ENCODE results near the gene KDM1B.

DNA sequence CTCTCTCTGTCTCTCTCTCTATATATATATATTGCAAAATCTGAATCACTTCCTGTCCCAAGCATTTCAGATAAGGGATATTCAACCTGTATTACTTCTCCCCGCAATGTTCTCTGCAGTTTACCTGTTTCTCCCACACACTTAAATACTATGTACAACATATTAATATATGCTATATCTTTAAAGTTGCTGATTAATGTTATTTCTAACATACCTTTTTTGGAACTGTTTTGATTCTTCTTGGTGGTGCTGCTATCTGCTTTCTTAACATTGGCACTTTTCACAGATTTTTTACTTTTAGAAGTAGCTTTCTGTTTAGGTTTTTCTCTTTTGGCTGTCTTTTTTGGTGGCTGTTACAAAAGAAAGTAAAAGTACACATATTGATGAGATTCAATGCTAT lies 81.9 kb downstream of the KDM1B start:
- TF ChIP-seq JUND (IDR thresholded peaks at IDR 0.05) (no peak), FOSL2 (IDR thresholded peaks at IDR 0.05; ENCODE audit: borderline replicate concordance, low read depth) (no peak), MAX (IDR thresholded peaks at IDR 0.05; ENCODE audit: low read depth) (no peak), GABPA (IDR thresholded peaks at IDR 0.05; ENCODE audit: low read depth) (no peak), RAD21 (IDR thresholded peaks at IDR 0.05; ENCODE audit: low read length) (no peak), ZBTB33 (IDR thresholded peaks at IDR 0.05; ENCODE audit: borderline replicate concordance, low read depth) (no peak), POLR2AphosphoS5 (IDR thresholded peaks at IDR 0.05; ENCODE audit: low read depth, low read length) (no peak), SMC3 (IDR thresholded peaks at IDR 0.05; ENCODE audit: low read depth, low read length) (no peak), EP300 (IDR thresholded peaks at IDR 0.05; ENCODE audit: borderline replicate concordance in 1 of 2, low read depth in 1 of 2, low read length in 1 of 2) (no peak), USF2 (IDR thresholded peaks at IDR 0.05; ENCODE audit: borderline replicate concordance, low read depth, low read length) (no peak)
- TF ChIP-seq, protein P1, sequence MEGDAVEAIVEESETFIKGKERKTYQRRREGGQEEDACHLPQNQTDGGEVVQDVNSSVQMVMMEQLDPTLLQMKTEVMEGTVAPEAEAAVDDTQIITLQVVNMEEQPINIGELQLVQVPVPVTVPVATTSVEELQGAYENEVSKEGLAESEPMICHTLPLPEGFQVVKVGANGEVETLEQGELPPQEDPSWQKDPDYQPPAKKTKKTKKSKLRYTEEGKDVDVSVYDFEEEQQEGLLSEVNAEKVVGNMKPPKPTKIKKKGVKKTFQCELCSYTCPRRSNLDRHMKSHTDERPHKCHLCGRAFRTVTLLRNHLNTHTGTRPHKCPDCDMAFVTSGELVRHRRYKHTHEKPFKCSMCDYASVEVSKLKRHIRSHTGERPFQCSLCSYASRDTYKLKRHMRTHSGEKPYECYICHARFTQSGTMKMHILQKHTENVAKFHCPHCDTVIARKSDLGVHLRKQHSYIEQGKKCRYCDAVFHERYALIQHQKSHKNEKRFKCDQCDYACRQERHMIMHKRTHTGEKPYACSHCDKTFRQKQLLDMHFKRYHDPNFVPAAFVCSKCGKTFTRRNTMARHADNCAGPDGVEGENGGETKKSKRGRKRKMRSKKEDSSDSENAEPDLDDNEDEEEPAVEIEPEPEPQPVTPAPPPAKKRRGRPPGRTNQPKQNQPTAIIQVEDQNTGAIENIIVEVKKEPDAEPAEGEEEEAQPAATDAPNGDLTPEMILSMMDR (IDR thresholded peaks at IDR 0.05) = no peak
- TF ChIP-seq, protein P2, sequence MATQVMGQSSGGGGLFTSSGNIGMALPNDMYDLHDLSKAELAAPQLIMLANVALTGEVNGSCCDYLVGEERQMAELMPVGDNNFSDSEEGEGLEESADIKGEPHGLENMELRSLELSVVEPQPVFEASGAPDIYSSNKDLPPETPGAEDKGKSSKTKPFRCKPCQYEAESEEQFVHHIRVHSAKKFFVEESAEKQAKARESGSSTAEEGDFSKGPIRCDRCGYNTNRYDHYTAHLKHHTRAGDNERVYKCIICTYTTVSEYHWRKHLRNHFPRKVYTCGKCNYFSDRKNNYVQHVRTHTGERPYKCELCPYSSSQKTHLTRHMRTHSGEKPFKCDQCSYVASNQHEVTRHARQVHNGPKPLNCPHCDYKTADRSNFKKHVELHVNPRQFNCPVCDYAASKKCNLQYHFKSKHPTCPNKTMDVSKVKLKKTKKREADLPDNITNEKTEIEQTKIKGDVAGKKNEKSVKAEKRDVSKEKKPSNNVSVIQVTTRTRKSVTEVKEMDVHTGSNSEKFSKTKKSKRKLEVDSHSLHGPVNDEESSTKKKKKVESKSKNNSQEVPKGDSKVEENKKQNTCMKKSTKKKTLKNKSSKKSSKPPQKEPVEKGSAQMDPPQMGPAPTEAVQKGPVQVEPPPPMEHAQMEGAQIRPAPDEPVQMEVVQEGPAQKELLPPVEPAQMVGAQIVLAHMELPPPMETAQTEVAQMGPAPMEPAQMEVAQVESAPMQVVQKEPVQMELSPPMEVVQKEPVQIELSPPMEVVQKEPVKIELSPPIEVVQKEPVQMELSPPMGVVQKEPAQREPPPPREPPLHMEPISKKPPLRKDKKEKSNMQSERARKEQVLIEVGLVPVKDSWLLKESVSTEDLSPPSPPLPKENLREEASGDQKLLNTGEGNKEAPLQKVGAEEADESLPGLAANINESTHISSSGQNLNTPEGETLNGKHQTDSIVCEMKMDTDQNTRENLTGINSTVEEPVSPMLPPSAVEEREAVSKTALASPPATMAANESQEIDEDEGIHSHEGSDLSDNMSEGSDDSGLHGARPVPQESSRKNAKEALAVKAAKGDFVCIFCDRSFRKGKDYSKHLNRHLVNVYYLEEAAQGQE (IDR thresholded peaks at IDR 0.05; ENCODE audit: low read depth, low read length) = no peak
- TF ChIP-seq, protein P3, sequence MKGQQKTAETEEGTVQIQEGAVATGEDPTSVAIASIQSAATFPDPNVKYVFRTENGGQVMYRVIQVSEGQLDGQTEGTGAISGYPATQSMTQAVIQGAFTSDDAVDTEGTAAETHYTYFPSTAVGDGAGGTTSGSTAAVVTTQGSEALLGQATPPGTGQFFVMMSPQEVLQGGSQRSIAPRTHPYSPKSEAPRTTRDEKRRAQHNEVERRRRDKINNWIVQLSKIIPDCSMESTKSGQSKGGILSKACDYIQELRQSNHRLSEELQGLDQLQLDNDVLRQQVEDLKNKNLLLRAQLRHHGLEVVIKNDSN (IDR thresholded peaks at IDR 0.05; ENCODE audit: borderline replicate concordance, low read depth) = no peak

All from SK-N-SH (cell line).